Measurements from ENCODE around the gene PHACTR1.

Gene PHACTR1

DNA sequence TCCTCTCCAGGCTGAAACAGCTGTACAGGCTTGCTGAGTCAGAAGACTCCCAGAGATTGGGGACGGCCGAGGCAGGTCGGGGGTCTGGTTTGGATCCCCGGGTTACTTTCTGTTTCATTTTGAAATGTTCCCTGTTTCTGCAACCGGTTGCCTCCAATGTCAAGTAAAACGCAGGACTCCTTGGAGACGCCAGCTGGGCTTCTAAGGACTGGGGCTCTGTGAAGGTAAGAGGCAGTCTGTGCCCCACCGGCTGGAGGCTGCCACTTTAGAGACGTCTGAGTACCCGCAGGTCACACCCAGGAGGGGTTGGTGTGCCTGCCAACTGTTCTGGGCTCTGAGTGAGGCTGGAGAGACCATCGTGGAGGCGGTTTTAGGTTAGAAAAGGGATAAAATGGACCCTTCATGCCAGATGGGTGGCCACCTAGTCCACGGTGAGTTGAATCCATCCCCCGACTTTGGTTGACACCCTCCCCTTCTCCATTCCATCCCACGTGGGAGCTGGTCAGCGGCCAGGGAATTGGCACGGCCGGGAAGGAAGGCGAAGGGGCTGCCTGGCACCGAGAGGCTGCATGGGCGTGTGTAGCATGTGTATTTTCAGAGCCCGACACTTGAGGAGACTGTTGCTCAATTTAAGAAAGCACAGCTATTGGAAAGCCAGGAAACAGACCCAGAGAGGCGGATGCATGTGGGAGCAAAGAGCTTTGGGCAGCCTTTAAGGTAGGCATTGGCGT, 240.9 kb downstream of the PHACTR1 start:
- DNase-seq, result peak; percentile 4

- DNase-seq, result no peak
Measured at GRCh38 chr6:12958052-12958706, 241.6 kb downstream of the PHACTR1 start.

GRCh38 chr6:12961761-12962160, 245.2 kb downstream of the PHACTR1 start:
- DNase-seq, result no peak

- DNase-seq, result no peak
Measured at GRCh38 chr6:12962529-12962928, 246.0 kb downstream of the PHACTR1 start.

GRCh38 chr6:12962987-12963386, 246.4 kb downstream of the PHACTR1 start:
- DNase-seq, result no peak

DNA sequence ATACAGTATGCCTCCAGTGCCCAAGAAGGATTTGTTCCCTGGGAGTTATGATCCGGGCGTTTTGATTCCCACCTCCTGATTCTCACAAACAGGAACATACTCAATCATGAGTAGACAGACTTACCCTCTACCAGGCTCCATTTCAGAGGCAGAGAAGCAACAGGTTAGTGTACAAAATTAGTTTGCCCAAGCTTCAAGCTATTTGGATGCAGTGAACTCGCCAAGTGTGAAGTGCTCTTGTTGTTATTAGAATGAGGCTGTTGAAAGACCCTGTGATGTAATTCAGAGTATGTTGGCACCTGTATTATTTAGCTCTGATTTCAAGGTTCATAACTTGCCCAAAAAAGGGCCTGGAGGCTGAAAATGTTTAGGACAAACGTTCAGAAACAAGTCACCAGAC, 247.0 kb downstream of the PHACTR1 start:
- DNase-seq, result no peak

- DNase-seq, result no peak
Measured at GRCh38 chr6:12967686-12968085, 251.1 kb downstream of the PHACTR1 start.

- no peak for DNase-seq
Measured at GRCh38 chr6:12968290-12968689, 251.7 kb downstream of the PHACTR1 start.

GRCh38 chr6:12968839-12969558, 252.4 kb downstream of the PHACTR1 start:
- DNase-seq, result no peak

- no peak for DNase-seq
Measured at GRCh38 chr6:12969966-12970365, 253.4 kb downstream of the PHACTR1 start.

DNA sequence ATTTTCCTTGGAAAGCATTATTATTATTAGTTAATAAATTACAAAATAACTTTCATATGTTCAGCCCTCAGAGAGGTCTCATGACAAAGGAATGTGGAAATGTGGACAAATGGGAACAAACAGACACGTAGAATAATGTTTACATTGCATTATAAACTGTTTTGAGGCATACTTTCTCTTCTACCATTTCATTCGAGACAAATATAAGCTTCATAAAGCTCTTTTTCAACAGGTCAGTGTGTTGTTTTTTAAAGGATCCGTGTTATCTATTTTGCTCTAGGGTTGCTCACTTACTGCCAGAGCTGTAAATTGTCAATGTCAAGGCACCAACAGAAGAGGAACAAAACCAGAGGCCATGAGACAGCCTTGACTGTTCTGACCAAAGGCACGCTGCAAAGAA, 256.8 kb downstream of the PHACTR1 start:
- no peak for DNase-seq

- DNase-seq, result no peak
Measured at GRCh38 chr6:12974551-12974950, 258.0 kb downstream of the PHACTR1 start.

DNA sequence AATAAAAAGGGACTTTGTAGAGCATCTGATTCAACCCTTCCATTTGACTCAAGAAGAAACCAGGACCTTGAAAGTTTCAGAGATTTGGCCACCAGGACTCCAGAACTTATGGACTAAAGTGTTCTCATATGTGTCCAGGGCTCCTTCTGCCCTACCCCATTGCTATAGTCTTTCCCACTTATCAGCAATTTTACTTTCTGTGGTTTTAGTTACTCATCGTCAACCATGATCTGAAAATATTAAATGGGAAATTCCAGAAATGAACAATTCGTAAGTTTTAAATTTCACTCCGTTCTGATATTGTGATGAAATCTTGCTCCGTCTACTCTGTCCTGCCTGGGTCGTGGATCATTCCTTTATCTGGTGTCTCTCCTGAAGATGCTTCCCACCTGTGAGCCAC, 259.8 kb downstream of the PHACTR1 start:
- DNase-seq, result no peak

- DNase-seq, result no peak
Measured at GRCh38 chr6:12977206-12977605, 260.6 kb downstream of the PHACTR1 start.

GRCh38 chr6:12977806-12978205, 261.2 kb downstream of the PHACTR1 start:
- DNase-seq, result no peak

- no peak for DNase-seq
Measured at GRCh38 chr6:12980741-12981140, 264.2 kb downstream of the PHACTR1 start.

DNA sequence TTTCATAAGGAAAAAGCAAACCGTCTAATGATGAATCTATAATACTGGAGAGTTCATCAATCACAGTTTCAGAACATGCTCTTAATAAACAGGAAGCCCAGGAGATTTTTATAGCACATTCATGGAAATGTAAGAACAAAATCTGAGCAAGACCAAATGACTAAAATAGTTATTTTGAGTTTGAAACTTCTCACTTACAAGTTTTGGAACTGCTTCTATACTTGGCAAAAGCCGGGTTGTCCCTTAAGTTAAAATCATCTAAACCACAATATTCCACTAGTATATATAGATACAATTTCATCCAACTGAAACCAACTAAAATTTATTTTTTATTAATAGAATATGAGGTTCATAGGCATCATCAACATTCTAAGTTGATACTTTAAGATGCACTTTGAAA, 268.2 kb downstream of the PHACTR1 start:
- DNase-seq, result no peak

GRCh38 chr6:12987783-12988182, 271.2 kb downstream of the PHACTR1 start:
- no peak for DNase-seq

DNA sequence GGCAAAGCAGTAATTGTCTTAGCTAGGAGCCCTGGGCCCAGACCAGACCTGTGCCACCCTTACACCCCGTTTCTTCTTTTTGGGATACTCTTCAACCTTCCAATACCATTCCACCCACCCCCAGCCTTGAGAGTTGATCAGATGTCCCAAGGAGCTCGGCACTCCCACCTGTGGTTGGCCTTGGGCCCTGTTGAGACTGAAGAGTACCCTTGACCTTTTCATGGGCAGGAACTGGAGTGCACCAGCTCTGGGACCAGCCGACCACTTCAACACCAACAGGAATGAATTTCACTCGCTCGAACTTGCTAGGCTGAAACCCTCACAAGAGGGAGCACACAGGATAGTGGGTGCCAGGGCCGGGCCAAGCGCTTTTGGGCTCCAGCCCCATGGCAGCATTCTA, 273.6 kb downstream of the PHACTR1 start:
- DNase-seq, result no peak

GRCh38 chr6:12991435-12991834, 274.9 kb downstream of the PHACTR1 start:
- no peak for DNase-seq

- DNase-seq, result no peak
Measured at GRCh38 chr6:12992770-12993169, 276.2 kb downstream of the PHACTR1 start.

- no peak for DNase-seq
Measured at GRCh38 chr6:12993283-12993898, 276.8 kb downstream of the PHACTR1 start.

GRCh38 chr6:12995419-12995818, 278.9 kb downstream of the PHACTR1 start:
- DNase-seq, result no peak

GRCh38 chr6:13000537-13000936, 284.0 kb downstream of the PHACTR1 start:
- DNase-seq, result no peak

All from stimulated activated CD4-positive, alpha-beta T cell treated with anti-CD3 and anti-CD28 coated beads, Interleukin-4, amount 100 ng/mL, for 24 hours (primary cell).